Urinary bladder (tissue), 4 donors: ENCODE measurements around the gene CTSE. TPM values are rescaled to one million over a fixed set of nuclear protein-coding genes. Genes with fewer than 3 reads are reported as not detected.

Source experiments
- DNase-seq: peaks from one replicate; pipeline ENCODE4 v3.0.0-alpha.2; 2015; ENCODE audit errors: extremely low spot score
- H3K27ac ChIP-seq: one replicate; pipeline ENCODE4 v1.5.1; 2013; ENCODE audit warnings: low read depth, mild to moderate bottlenecking, moderate library complexity
- H3K36me3 ChIP-seq: one replicate; pipeline ENCODE4 v1.6.1; 2013; ENCODE audit warnings: mild to moderate bottlenecking, moderate library complexity; ENCODE audit not compliant: insufficient read depth
- H3K4me1 ChIP-seq: one replicate; pipeline ENCODE4 v1.6.1; 2013; ENCODE audit warnings: mild to moderate bottlenecking, moderate library complexity; ENCODE audit not compliant: insufficient read depth
- H3K4me3 ChIP-seq: one replicate; pipeline ENCODE4 v1.5.1; 2013; ENCODE audit warnings: low read depth, low read length
- WGBS: extraction: QIAGEN DNeasy Blood & Tissue Kit; methylation state at CpG from one replicate; pipeline ENCODE4 v1.1.7; 2013; 5-methylcytosine and 5-hydroxymethylcytosine counted together
- polyA plus RNA-seq: library from polyadenylated mRNA; stranded (reverse); fragments of 200-250 nt; gene quantifications from one replicate; pipeline ENCODE4 v1.2.3, GENCODE V29; 2013
- total RNA-seq: library from RNA; depleted of rRNA; stranded (reverse); fragments of >200 nt; gene quantifications from one replicate; pipeline ENCODE4 v1.2.3, GENCODE V29; 2014
- donor health status: healthy with polysubstance abuse.
- donor health status: healthy.

The CTSE gene
- total and polyA plus RNA-seq, 2 donors, result 0.26 to 0.72 TPM

DNA sequence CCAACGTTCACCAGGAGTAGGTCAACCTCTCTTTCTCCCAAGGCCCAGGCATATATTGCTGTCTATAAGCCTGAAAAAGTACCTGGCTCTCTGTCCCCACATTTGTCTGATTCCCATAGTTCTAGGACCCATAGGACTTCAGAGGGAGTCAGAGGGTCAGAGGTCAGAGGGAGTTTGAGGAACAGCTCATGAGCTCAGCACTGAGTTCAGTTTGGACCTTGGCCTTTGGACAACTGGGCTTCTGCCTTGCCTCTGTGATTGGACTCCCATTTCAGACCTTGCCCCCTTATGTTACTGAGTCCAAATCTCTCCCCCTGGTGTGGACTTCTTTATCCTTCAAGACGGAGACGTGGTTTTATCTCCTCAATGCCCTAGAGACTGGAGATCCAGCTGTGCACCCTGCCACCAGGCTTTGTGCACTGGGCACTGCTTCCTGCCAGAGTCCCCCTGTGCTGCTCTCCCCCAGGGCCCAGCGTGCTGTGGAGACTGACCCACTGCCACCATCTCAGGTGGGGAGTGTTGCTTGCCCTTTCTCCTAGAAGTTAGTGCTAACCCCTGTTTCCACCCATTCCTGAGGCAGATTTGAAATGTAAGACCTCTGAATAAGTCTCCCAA is 3.2 kb downstream of the CTSE start:
- WGBS, result 88% methylated on average over 4 of the region's 4 CpGs
- Histone ChIP-seq H3K4me1 (no peaks in the 10 kb centered on the region), H3K36me3 (no peaks in the 10 kb centered on the region), H3K4me3 (no peak overlapping the region), H3K27ac (no peak overlapping the region)
- no peak for DNase-seq

DNA sequence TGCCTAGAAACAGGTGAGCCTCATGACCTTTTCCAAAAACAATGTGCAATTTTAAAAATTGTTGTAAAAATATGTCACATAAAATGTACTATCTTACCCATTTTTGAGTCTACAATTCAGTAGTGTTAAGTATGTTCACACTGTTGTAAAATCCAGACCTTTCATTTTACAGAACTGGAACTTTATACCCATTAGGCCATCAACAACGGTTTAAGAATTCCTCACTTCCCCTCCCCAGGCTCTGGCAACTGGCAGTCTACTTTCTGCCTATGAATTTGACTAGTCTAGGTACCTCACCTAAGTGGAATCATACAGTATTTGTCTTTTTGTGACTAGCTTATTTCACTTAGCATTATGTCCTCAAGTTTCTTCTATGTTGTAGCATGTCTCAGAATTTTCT is 8.6 kb downstream of the CTSE start:
- Histone ChIP-seq H3K4me3 (no peak overlapping the region), H3K4me1 (no peaks in the 10 kb centered on the region), H3K36me3 (no peaks in the 10 kb centered on the region), H3K27ac (no peak overlapping the region)
- DNase-seq, result no peak
- 76% methylated on average over 1 of the region's 1 CpG for WGBS

- no peak for DNase-seq
- 86% methylated on average over 5 of the region's 5 CpGs for WGBS
- Histone ChIP-seq H3K4me3 (no peak overlapping the region), H3K4me1 (no peaks in the 10 kb centered on the region), H3K27ac (no peak overlapping the region), H3K36me3 (no peaks in the 10 kb centered on the region)
Observed at GRCh38 chr1:206014601-206015000, 9.1 kb downstream of the CTSE start.

GRCh38 chr1:206013026-206013795 is 10.5 kb downstream of the CTSE start:
- WGBS, result 87% methylated on average over 6 of the region's 6 CpGs
- Histone ChIP-seq H3K27ac (no peak overlapping the region), H3K36me3 (no peaks in the 10 kb centered on the region), H3K4me3 (no peak overlapping the region), H3K4me1 (no peaks in the 10 kb centered on the region)
- DNase-seq, result no peak

- 76% methylated on average over 17 of the region's 17 CpGs for WGBS
- no peak for DNase-seq
- Histone ChIP-seq H3K27ac (no peak overlapping the region), H3K4me1 (no peaks in the 10 kb centered on the region), H3K36me3 (no peaks in the 10 kb centered on the region), H3K4me3 (no peak overlapping the region)
Observed at GRCh38 chr1:206012086-206012859, 11.4 kb downstream of the CTSE start.

GRCh38 chr1:206011057-206011456 is 12.6 kb downstream of the CTSE start:
- no peaks in the 10 kb centered on the region for H3K4me1 ChIP-seq
- no peak overlapping the region for H3K4me3 ChIP-seq
- H3K27ac ChIP-seq, result no peak overlapping the region
- DNase-seq, result no peak
- no peaks in the 10 kb centered on the region for H3K36me3 ChIP-seq
- 92% methylated on average over 8 of the region's 8 CpGs for WGBS

DNA sequence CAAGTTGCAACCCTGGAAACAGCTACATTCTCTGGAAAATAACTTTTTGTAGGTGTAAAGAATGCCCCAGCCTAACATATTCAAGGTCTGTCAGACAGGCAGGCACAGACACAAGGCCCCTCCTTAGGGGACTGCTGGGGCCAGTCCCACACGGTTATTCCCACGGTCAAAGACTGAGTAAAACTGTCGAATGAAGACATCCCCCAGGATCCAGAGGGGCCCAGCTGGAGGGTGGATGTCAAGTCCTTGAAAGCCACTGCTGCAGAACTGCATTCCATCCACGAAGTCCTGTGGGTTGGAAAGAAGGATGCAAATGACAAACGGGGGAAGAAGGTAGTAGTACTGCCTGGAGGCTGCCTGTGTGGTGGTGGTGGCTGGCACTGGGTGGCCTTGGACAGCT is 13.6 kb downstream of the CTSE start:
- H3K4me1 ChIP-seq, result no peaks in the 10 kb centered on the region
- DNase-seq, result no peak
- no peak overlapping the region for H3K27ac ChIP-seq
- WGBS, result 59% methylated on average over 5 of the region's 5 CpGs
- no peak overlapping the region for H3K4me3 ChIP-seq
- H3K36me3 ChIP-seq, result no peaks in the 10 kb centered on the region

DNA sequence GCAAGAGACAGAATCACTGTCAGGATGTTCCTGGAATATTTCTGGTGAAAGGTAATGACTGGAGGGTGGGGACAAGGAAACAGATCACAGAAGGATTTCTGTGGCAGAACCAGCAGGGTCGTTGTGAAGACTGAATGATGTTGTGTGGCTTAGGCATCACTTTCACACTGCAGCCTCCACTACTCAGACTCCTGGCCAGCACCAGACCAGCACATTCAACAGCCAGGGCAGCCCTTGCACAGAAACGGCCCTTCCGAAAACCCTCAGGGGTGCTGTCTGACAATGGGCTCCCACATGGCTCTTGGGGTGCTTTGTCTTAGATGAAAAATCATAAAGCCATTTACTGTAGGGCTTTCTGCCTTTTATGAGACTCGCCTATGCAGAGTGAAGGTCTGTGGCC is 16.7 kb downstream of the CTSE start:
- Histone ChIP-seq H3K4me3 (no peak overlapping the region), H3K36me3 (no peaks in the 10 kb centered on the region), H3K4me1 (no peaks in the 10 kb centered on the region), H3K27ac (no peak overlapping the region)
- WGBS, result 74% methylated on average over 4 of the region's 4 CpGs
- no peak for DNase-seq

DNA sequence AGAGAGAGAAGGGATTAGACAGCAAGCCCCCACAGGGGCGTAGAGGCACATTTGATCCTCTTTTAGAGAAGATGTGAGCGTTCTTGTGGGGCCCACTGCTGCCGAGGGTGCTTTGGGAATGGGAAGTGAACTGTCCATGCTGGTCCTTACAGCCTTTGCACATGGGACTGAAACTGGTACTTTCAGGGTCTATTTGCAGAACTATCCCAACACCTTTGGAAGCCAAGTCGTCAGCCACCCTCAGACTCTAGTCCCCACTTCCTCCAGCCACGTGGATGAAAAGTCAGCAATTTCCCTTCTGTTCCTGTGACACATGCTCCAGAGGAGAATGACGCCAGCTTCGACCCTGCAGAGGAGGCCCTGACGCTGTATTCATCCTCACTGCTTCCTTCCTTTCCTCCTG is 17.9 kb downstream of the CTSE start:
- Histone ChIP-seq H3K4me3 (no peak overlapping the region), H3K4me1 (no peaks in the 10 kb centered on the region), H3K27ac (no peak overlapping the region), H3K36me3 (no peaks in the 10 kb centered on the region)
- DNase-seq, result no peak
- 80% methylated on average over 8 of the region's 8 CpGs for WGBS

DNA sequence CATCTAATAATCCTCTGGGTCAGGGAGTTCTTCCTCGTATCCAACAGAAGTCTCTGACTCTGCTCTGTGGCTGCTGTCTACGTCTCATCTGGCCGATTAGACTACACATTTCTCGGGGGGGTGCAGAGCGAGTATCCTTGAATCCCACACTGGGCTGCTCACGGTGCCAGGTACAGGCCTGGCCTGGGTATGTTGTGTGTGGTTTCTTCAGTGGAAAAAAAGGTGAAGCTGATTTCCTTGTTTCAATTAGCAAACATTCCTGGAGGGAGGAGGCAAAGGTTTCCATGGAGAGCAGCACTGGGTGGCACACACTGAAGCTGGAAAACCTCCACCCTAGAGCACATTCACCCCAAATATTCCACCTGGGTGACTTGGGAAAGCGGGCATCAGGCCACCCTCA is 18.5 kb downstream of the CTSE start:
- WGBS, result 84% methylated on average over 7 of the region's 7 CpGs
- H3K27ac ChIP-seq, result no peak overlapping the region
- no peak overlapping the region for H3K4me3 ChIP-seq
- H3K36me3 ChIP-seq, result no peaks in the 10 kb centered on the region
- DNase-seq, result no peak
- no peaks in the 10 kb centered on the region for H3K4me1 ChIP-seq

- no peak for DNase-seq
- H3K27ac ChIP-seq, result no peak overlapping the region
- WGBS, result 79% methylated on average over 12 of the region's 12 CpGs
Observed at GRCh38 chr1:206004826-206005225, 18.9 kb downstream of the CTSE start.

GRCh38 chr1:206003854-206004800 is 19.6 kb downstream of the CTSE start:
- WGBS, result 96% methylated on average over 7 of the region's 7 CpGs
- Histone ChIP-seq H3K36me3 (no peaks in the 10 kb centered on the region), H3K4me3 (no peak overlapping the region), H3K27ac (no peak overlapping the region), H3K4me1 (no peaks in the 10 kb centered on the region)
- DNase-seq, result no peak

More at GRCh38 chr1:206004826-206005225, 18.9 kb downstream of the CTSE start:
- Histone ChIP-seq H3K36me3 (no peaks in the 10 kb centered on the region), H3K4me3 (no peak overlapping the region), H3K4me1 (no peaks in the 10 kb centered on the region)
